Measurements from ENCODE around the gene KDM6B.

DNA sequence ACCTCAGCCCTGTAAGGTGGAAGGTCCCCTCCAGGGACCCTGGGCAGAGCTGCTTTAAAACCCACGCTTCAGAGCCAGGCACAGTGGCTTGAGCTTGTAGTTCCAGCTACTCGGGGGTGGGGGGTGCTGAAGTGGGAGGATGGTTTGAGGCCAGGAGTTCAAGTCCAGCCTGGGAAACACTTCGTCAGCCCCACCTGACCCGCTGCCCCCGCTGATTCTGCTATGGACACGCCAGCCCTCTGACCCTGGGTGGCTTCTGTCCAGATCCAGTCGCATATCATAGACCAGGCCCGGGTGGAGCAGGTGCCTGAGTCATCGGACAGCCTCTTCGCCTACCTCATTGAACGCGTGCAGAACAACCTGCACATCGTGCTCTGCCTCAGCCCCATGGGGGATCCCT is 35.2 kb upstream of the KDM6B start:
- TF ChIP-seq POLR2A (IDR thresholded peaks at IDR 0.05; ENCODE audit: low read length) (no peak), GATA1 (IDR thresholded peaks at IDR 0.05; ENCODE audit: low read depth, low read length) (no peak)
